Measurements from ENCODE around the gene PLN.
A peak's percentile ranks its signal among the peaks of the same experiment; 100 is the strongest.

PLN gene

DNA sequence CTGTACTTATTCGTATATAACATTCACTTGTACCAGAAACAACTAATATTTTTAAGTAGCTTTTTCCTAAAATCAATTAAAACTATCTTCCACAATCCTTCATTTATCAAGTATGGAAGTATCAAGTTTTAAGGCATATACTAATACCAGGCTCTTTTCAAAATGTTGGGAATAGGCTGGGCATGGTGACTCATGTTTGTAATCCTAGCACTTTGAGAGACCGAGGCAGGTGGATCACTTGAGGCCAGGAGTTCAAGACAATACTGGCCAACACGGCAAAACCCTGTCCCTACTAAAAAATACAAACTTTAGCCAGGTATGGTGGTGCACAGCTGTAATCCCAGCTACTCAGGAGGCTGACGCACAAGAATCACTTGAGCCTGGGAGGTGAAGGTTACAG, 25.7 kb upstream of the PLN start:
- DNase-seq (ENCODE audit: low read depth in 2 of 2): no peak
- H3K4me3 ChIP-seq (replicated peaks in 1 of 2; ENCODE audit: low read depth in 2 of 2, low read length in 2 of 2): no peak overlapping the region

DNA sequence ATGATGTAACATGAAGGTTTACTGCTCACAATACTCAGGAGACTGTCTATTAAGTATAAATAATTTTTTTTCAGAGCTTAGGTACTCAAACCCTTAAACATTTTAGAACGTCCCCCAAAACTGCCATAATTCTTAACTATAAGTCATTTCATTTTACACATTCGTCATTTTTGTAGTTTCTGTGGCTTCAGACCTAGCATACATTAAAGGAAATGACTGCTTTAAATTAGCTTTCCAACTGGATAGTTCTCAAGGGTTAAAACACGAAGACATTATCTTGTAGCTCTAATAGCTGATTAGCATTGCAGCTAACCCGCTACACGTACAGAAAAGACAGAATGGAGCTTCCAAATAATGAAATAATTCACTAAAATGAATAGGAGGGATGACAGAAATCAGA, 24.9 kb upstream of the PLN start:
- TF ChIP-seq, protein P1, sequence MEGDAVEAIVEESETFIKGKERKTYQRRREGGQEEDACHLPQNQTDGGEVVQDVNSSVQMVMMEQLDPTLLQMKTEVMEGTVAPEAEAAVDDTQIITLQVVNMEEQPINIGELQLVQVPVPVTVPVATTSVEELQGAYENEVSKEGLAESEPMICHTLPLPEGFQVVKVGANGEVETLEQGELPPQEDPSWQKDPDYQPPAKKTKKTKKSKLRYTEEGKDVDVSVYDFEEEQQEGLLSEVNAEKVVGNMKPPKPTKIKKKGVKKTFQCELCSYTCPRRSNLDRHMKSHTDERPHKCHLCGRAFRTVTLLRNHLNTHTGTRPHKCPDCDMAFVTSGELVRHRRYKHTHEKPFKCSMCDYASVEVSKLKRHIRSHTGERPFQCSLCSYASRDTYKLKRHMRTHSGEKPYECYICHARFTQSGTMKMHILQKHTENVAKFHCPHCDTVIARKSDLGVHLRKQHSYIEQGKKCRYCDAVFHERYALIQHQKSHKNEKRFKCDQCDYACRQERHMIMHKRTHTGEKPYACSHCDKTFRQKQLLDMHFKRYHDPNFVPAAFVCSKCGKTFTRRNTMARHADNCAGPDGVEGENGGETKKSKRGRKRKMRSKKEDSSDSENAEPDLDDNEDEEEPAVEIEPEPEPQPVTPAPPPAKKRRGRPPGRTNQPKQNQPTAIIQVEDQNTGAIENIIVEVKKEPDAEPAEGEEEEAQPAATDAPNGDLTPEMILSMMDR (IDR thresholded peaks at IDR 0.05; ENCODE audit: low read depth, low read length): no peak
- no peak overlapping the region for H3K4me3 ChIP-seq (replicated peaks in 1 of 2; ENCODE audit: low read depth in 2 of 2, low read length in 2 of 2)
- no peak for DNase-seq (ENCODE audit: low read depth in 2 of 2)

More for the DNA sequence above, 25.7 kb upstream of the PLN start:
- TF ChIP-seq, protein P1 (IDR thresholded peaks at IDR 0.05; ENCODE audit: low read depth, low read length): no peak

DNA sequence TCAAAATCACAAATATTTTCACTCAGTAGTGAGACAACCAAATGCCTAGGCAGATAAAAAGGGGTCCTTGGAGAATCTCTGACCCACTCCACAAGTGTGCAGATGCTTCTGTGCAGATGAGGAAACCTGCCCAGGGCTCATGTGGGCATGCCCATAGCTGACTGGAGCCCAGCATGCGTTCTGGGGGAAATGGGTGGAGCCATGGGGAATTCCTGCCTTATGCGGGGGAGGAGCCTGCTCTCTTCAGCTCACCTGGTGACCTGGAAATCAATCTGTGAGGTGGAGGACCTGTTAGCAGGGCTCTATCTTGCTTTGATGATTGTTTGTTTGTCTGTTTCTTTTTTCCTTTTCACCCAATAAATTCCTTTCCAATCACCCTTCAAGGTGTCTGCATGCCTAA, 23.4 kb upstream of the PLN start:
- DNase-seq (ENCODE audit: low read depth in 2 of 2): no peak
- TF ChIP-seq, protein P1 (IDR thresholded peaks at IDR 0.05; ENCODE audit: low read depth, low read length): no peak
- H3K4me3 ChIP-seq (replicated peaks in 1 of 2; ENCODE audit: low read depth in 2 of 2, low read length in 2 of 2): no peak overlapping the region

DNA sequence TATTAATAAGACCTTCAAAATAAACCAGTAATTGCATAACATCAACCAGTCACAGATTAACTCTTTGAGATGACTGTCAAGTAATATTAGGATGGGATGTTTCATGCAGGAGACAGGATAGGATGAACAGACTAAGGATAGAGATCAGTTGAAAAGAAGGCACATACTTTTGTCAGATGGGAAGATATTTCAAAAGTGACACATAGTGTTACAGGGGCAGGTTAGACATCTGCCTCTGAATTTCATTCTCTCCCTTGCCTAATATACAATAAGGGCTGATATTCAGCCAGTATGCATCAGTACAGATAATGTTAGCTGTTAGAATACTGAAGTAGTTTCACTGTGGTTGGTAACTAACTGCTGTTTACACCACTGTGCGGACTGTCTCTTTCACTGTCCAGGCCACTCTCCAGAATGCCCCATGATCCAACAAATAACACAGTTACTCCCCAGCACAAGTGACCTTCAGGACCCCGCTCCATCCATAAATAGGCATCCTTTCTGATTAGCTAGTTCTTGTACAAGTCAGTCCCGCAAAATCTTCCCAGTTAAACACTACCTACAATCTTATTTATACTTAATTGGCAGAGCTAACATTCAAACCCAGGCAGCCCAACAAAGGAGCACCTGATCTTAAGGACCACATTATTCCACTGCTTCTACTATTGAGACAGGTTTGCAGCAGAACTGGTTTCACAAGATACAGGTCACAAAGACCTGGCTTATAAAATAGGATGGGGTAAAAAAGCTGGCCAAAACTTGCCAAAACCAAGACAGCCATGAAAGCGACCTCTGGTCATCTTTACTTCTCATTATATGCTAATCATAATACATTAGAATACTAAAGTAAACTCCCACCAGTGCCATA, 21.9 kb upstream of the PLN start:
- H3K4me3 ChIP-seq (replicated peaks in 1 of 2; ENCODE audit: low read depth in 2 of 2, low read length in 2 of 2): no peak overlapping the region
- no peak for DNase-seq (ENCODE audit: low read depth in 2 of 2)
- TF ChIP-seq, protein P1 (IDR thresholded peaks at IDR 0.05; ENCODE audit: low read depth, low read length): no peak

DNA sequence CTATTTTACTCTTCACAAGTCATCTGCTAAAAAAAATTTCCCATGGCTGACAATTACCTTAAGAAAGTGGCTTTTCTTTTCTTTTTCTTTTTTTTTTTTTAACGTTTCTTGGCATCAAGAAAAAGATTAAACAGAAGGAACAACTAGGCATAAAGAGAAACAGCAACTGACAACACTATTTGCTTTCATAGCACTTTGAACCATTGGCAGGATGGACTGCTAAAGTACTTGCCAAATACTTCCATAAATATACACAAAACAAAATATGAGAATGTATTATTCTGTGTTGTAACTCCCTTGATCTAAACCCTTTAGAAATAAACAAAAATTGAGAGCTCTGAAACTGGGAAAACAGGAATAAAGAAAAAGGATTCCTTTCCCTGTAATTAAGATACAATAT, 20.0 kb upstream of the PLN start:
- peak in 1 of 2 donors; percentile 13 for DNase-seq (ENCODE audit: low read depth in 2 of 2)
- TF ChIP-seq, protein P1 (IDR thresholded peaks at IDR 0.05; ENCODE audit: low read depth, low read length): no peak
- H3K4me3 ChIP-seq (replicated peaks in 1 of 2; ENCODE audit: low read depth in 2 of 2, low read length in 2 of 2): no peak overlapping the region

DNA sequence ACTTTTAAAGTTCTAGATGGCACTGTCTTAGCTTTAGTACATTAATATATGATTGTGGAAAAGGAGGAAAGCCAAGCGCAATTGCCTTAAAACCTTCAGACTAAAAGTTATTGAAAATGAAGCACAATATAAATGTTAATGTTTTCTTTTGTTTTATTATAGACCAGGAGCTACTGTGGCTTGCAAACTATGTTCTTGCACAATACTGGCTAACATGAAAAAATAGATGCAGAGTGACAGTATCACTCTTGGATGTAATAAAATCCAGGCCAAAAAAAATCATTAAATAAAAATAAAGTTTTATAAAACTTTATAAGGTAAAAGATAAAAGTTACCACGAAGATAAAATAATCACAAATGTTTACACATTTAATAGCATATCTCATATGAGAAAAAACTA, 18.3 kb upstream of the PLN start:
- TF ChIP-seq, protein P1 (IDR thresholded peaks at IDR 0.05; ENCODE audit: low read depth, low read length): no peak
- peak in 1 of 2 donors; percentile 8 for DNase-seq (ENCODE audit: low read depth in 2 of 2)
- H3K4me3 ChIP-seq (replicated peaks in 1 of 2; ENCODE audit: low read depth in 2 of 2, low read length in 2 of 2): no peak overlapping the region

Data from cardiac fibroblast (primary cell).